Liver (tissue), 3 donors: Measurements from ENCODE around the gene MICALL1.
"Not testable (repeated sequence)": the region's sequence is repeated elsewhere in the genome, so short reads cannot be mapped to it uniquely, and the experiment has no call there.

ENCODE experiments used
- CTCF ChIP-seq: fragments of 150-350 bp; IDR thresholded peaks from 2 replicates; pipeline ENCODE4 v1.5.1; 2017; ENCODE audit warnings: improper control_type of control experiment, low read depth, low read length; ENCODE audit not compliant: missing input control
- NR2F2 ChIP-seq: IDR thresholded peaks from 2 replicates; pipeline ENCODE4 v1.6.1; 2016; ENCODE audit warnings: antibody characterized with exemption
- REST ChIP-seq: IDR thresholded peaks from 2 replicates; pipeline ENCODE4 v1.6.1; 2016; ENCODE audit warnings: antibody characterized with exemption, mild to moderate bottlenecking
- TAF1 ChIP-seq: conservative IDR thresholded peaks from 2 replicates; pipeline ENCODE4 v1.6.1; 2016; ENCODE audit warnings: antibody characterized with exemption, mild to moderate bottlenecking
- YY1 ChIP-seq: IDR thresholded peaks from 2 replicates; pipeline ENCODE4 v1.6.1; 2016; ENCODE audit warnings: antibody characterized with exemption, mild to moderate bottlenecking
- donor health status: healthy.
- donor health status: healthy.

- not testable (repeated sequence) for TF ChIP-seq CTCF, YY1, NR2F2, REST, TAF1
These were observed 46.5 kb downstream of the MICALL1 start for GRCh38 chr22:37952629-37953028.
